HG03060 (cell line): ENCODE data around the gene TOM1L2.

Experiments
- ATAC-seq: cut with Tn5 transposase; IDR thresholded peaks from one replicate; pipeline ENCODE4 v1.9.1; 2021; ENCODE audit warnings: low read depth, moderate number of reproducible peaks; ENCODE audit not compliant: unreplicated experiment

The TOM1L2 gene

DNA sequence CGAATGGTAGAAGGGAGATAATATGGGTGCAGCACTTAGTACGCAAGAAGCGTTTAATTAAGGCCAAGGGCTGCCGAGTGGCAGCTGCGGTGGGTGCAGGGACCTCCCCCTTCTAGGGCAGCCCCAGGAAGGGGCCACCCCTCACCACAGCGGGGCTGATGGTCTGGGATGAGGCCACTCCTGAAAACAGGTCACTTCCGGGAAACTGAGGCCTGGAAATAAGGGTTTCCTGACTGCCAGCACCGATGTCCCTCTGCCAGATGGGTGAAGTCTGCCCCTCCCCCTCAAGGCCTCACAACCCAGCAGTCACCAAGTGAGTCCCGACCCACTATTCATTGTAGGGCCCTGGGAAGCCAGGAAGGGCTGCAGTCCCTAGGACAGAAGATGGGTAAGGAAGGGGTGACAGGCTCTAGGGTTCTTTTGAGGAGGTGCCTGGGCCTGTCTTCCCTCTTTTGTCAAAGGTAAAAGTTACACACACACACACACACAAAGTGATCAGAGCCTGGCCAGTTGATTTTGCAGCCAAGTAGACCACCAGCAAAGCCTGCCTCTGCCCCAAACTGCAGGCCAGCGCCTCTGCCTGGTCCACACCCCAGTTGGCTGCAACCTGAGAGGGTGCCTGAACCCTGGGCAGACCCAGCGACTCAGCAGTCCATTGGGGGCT lies 147.9 kb downstream of the TOM1L2 start:
- no peak for ATAC-seq

GRCh38 chr17:17823433-17824118 lies 148.6 kb downstream of the TOM1L2 start:
- no peak for ATAC-seq

- no peak for ATAC-seq
Observed at GRCh38 chr17:17822616-17823015, 149.6 kb downstream of the TOM1L2 start.

DNA sequence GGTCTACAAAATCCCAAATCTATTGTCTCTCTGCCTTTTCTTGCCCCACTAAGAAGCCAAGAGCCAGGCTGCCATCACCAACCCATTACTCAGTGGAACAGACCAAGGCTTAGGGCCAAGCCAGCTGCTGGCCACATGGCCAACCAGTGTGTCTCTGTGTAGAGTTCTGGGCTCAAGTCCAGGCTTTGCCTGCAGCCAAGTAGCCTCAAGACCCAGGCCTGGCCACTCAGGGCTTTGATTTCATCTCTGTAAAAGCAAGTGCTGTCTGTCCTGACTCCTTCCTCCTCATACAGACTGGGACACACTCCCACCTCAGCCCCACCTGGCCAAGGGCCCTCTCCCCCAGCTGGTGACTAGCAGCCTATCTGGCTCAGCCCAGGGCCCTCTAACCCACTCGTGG lies 150.0 kb downstream of the TOM1L2 start:
- no peak for ATAC-seq

DNA sequence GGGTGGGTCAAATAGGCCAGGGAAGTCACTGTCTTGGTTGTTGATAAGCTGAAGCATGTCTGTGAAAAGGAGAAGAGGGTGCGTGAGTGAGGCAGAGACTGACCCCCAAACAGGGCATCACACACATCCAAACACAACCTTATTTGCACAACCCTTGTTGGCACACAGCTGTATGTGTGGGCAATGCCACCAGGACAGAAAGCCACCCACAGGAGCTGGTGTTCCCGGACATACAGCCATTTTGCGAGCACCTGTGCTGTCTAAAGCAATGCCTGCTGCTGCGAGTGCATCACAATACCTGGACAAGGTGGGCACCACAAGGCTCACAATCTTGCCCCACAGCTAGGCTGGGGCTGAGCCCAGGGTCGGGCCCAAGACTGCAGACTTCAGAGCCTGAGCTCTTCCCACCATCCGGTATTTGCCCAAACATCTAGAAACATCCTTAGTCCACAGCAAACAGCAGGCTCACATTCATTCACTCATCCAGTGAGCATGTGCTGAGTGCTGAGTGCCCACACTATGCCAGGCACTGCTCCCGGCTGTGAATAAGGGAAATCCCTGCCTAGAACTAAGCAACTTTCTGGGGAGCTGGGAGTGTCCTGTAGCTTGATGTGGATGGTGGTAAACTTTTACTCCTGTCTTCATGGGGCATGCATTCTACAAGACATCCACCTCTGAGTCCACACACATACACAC lies 151.6 kb downstream of the TOM1L2 start:
- ATAC-seq, result no peak

GRCh38 chr17:17820046-17820445 lies 152.2 kb downstream of the TOM1L2 start:
- ATAC-seq, result no peak

DNA sequence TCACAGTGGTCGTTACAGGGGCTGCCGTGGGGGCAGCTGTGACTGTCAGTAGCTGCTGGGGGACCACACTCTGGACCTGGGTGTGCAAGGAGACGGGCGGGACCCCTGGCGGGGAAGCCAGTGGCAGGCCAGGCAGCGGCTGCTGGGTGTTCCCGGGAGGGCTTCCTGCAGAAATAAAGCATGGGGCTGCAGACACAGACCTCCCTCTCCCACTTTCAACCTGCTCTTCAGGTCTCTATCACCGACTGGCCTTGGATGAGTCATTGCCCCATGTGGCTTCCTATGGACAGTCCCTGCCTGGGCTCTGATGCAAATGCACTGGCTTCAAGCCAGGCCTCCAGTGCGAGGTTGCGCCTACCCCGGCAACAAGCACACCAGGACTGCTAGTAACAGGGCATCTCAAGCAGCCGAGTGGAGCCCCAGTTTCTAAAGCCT lies 152.6 kb downstream of the TOM1L2 start:
- peak; percentile 59 for ATAC-seq

DNA sequence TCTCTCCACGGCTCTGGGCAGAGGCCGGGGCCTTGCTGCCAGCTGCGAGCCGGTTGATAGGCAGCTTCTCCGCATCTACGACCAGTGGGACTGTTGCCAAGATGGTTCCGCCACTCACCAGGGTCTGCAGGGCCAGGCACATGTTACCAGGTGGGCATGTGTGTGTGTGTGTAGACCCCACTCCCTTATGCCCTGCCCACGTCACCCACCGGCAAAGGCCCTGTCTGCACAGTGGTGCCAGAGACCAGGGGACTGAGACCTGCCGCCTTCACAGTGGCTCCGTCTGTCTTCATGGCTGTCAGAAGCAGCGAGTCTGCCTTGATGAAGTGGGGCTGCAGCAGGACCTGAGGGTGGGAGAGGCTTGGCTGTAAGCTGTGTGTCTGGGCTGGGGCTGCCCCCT lies 153.1 kb downstream of the TOM1L2 start:
- no peak for ATAC-seq

DNA sequence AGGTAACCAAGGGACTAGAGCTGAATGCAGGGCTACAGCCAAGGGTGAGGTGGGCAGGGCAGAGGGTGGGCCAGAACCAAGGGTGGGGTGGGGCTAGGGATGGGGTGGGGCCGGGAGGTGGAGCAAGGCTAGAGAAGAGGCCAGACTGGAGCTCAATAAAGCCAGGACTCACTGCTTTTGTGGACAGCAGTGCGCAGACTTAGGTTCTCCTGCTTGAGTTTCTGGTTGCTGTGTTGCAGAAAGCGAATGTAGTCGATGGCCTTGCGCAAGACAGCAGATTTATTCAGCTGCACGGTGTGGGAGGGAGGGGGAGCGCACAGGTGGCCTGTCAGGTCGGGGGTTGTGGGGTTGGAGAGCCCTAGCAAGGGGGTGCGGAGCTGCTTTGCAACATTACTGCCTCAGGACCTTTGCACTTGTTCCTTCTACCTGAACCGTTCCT lies 154.1 kb downstream of the TOM1L2 start:
- ATAC-seq, result no peak

GRCh38 chr17:17817552-17817947 lies 154.7 kb downstream of the TOM1L2 start:
- no peak for ATAC-seq

- no peak for ATAC-seq
Observed at GRCh38 chr17:17816831-17817551, 155.2 kb downstream of the TOM1L2 start.

- no peak for ATAC-seq
Observed at GRCh38 chr17:17816240-17816814, 155.9 kb downstream of the TOM1L2 start.

GRCh38 chr17:17815436-17816200 lies 156.6 kb downstream of the TOM1L2 start:
- no peak for ATAC-seq

DNA sequence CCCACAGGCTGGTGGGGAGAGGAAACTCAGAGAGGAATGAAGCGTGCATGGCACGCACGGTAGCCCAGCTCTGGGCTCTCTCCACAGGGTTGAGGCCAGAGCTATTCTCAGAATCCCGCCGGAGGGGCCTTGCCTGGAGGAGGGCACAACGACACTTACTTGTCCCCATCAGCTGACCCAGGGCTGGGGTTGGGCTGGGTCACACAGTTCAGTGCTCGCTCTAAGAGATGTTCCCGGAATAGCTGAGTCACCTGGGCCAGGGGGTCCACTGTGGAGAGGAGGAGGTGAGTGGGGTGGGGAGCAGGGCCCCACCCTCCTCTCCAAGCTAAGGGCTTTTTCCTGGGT lies 157.2 kb downstream of the TOM1L2 start:
- ATAC-seq, result no peak

GRCh38 chr17:17814162-17815061 lies 157.8 kb downstream of the TOM1L2 start:
- ATAC-seq, result no peak

- no peak for ATAC-seq
Observed at GRCh38 chr17:17813725-17814095, 158.5 kb downstream of the TOM1L2 start.

GRCh38 chr17:17813055-17813724 lies 159.0 kb downstream of the TOM1L2 start:
- no peak for ATAC-seq

DNA sequence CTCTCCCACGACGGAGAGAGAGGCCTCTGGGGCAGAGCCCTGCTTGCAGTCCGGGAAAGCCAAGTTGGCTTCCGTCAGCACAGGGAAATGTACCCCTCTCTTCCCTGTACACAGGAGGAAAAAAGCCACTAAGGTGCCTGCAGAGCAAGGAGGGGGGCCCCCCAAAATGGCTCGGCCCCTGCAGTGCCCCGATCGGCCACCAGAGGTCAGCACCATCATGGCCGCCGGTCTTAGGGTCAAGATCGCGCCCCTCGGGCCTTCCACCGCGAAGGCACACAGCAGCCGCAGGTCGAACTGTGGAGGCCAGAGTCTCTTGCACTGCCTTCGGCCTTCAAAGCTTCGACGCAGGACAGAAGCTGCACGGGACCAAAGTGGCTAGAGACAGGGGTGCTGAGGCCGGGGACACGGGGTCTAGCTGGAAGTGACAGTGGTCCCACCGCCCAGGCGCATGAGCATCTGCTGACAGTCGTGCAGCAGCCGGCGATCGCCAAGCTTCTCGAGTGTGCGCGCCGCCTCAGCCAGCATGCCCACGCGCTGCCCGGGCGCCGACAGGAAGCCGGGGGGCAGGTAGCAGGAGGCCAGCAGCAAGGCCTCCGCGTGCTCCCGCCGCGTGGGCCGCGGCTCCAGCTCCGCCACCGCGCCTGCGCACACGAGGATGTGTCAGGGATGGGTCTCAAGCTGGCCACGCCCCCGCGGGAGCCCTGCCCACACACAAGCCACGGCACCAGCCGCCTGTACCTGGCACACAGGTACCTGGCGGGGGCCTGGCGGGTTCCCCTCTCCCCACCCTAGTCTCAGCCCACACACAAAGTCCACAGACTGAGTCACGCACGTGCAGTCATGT lies 159.8 kb downstream of the TOM1L2 start:
- no peak for ATAC-seq
